H1 (cell line): ENCODE data around the gene ZBTB34. TPM values are rescaled to one million over a fixed set of nuclear protein-coding genes. Genes with fewer than 3 reads are reported as not detected.
A peak's percentile ranks its signal among the peaks of the same experiment; 100 is the strongest.

ENCODE experiments used
- CTCF ChIA-PET: fragments of 300-600 bp; sonication (Branson Sonifier 250); formaldehyde crosslinking; loops from one replicate; lab custom pipeline; 2021; ENCODE audit not compliant: partially characterized antibody; lab: Charles Lee
- POLR2A ChIA-PET: fragments of 300-600 bp; sonication (Branson Sonifier 250); formaldehyde crosslinking; loops from one replicate; lab custom pipeline; 2021; ENCODE audit warnings: inconsistent platforms; ENCODE audit not compliant: partially characterized antibody; lab: Charles Lee
- DNase-seq, 2 experiments: peaks; one replicate each; pipeline versions ENCODE4 v3.0.0 to v3.0.0-alpha.2; 2010 to 2022; ENCODE audit warnings: low spot score in 2 of 2, low read depth in 1 of 2, mixed read lengths in 1 of 2
- FAIRE-seq: peaks from 2 replicates; lab custom pipeline; 2011; peaks lifted over from hg19 to GRCh38; lab: Jason Lieb, UNC
- H2AFZ ChIP-seq: 2 replicates; pipeline ENCODE4 v1.8.1; 2012; ENCODE audit warnings: low read length, inconsistent platforms
- H2AK5ac ChIP-seq: 2 replicates; pipeline ENCODE4 v1.6.1; 2013; ENCODE audit warnings: low read depth, low read length
- H2BK120ac ChIP-seq: replicated peaks from 2 replicates; pipeline ENCODE3; 2013; ENCODE audit warnings: low read depth, low read length, inconsistent platforms
- H2BK12ac ChIP-seq: 2 replicates; pipeline ENCODE4 v1.6.1; 2013; ENCODE audit warnings: low read depth, low read length
- H2BK15ac ChIP-seq: 2 replicates; pipeline ENCODE4 v1.6.1; 2013; ENCODE audit warnings: low read length
- H2BK20ac ChIP-seq: 2 replicates; pipeline ENCODE4 v1.6.1; 2013; ENCODE audit warnings: low read length
- H2BK5ac ChIP-seq: 2 replicates; pipeline ENCODE4 v1.6.1; 2013; ENCODE audit warnings: low read depth, low read length
- H3K14ac ChIP-seq: 2 replicates; pipeline ENCODE4 v1.6.1; 2013; ENCODE audit warnings: inconsistent platforms; ENCODE audit not compliant: insufficient read length
- H3K18ac ChIP-seq: 2 replicates; pipeline ENCODE4 v1.6.1; 2013; ENCODE audit warnings: low read length; ENCODE audit errors: extremely low read depth
- H3K23ac ChIP-seq: 2 replicates; pipeline ENCODE4 v1.6.1; 2013; ENCODE audit warnings: inconsistent platforms; ENCODE audit not compliant: insufficient read length
- H3K23me2 ChIP-seq: 2 replicates; pipeline ENCODE4 v1.6.1; 2013; ENCODE audit warnings: low read depth, low read length
- H3K27ac ChIP-seq: 2 replicates; pipeline ENCODE4 v1.6.1; 2011; ENCODE audit warnings: low read depth, low read length, inconsistent platforms
- H3K27me3 ChIP-seq, 4 experiments: replicated peaks in 1 of 4; 1 replicate in 1 of 4; 2 replicates in 3 of 4; pipeline versions ENCODE4 v1.6.1 to v1.8.1; 2011 to 2013; ENCODE audit warnings: low read length in 3 of 4, mild to moderate bottlenecking in 3 of 4, inconsistent platforms in 2 of 4, mixed read lengths in 2 of 4, moderate library complexity in 1 of 4; ENCODE audit not compliant: control insufficient read depth in 3 of 4, insufficient read depth in 3 of 4; ENCODE audit errors: extremely low read depth in 1 of 4
- H3K36me3 ChIP-seq, 4 experiments: 2 replicates each; pipeline versions ENCODE4 v1.6.1 to v1.8.1; 2011 to 2013; ENCODE audit warnings: mild to moderate bottlenecking in 4 of 4, low read length in 3 of 4, moderate library complexity in 2 of 4, control low read depth in 1 of 4, inconsistent platforms in 1 of 4; ENCODE audit not compliant: insufficient read depth in 4 of 4, control insufficient read depth in 2 of 4
- H3K4ac ChIP-seq: replicated peaks from 2 replicates; pipeline ENCODE3; 2013; ENCODE audit warnings: low read length, low read depth, mixed read lengths, inconsistent platforms; ENCODE audit not compliant: insufficient read length
- H3K4me1 ChIP-seq, 4 experiments: replicated peaks in 1 of 4; 1 replicate in 1 of 4; 2 replicates in 3 of 4; pipeline versions ENCODE4 v1.6.1 to v1.8.1; 2011 to 2013; ENCODE audit warnings: low read length in 3 of 4, inconsistent platforms in 2 of 4, mixed read lengths in 1 of 4; ENCODE audit not compliant: insufficient read depth in 4 of 4, control insufficient read depth in 3 of 4
- H3K4me2 ChIP-seq, 2 experiments: 2 replicates each; pipeline versions ENCODE4 v1.6.1 to v1.8.1; 2011 to 2013; ENCODE audit warnings: low read depth in 2 of 2, low read length in 2 of 2, control low read depth in 1 of 2, inconsistent platforms in 1 of 2, mild to moderate bottlenecking in 1 of 2; ENCODE audit not compliant: insufficient read depth in 1 of 2
- H3K4me3 ChIP-seq, 4 experiments: fragments of 200-600, 300-600 bp in 1 of 4; sonication (generic), shearing (Covaris generic), sonication (Bioruptor Twin) in 1 of 4; 2 replicates each; pipeline versions ENCODE4 v1.5.1 to v1.8.1; 2011 to 2016; ENCODE audit warnings: low read length in 4 of 4, low read depth in 3 of 4, control low read depth in 2 of 4, inconsistent platforms in 2 of 4, mild to moderate bottlenecking in 2 of 4, mixed read lengths in 1 of 4, moderate library complexity in 1 of 4; ENCODE audit not compliant: insufficient read depth in 2 of 4; ENCODE audit errors: extremely low read depth in 1 of 4
- H3K56ac ChIP-seq: replicated peaks from 2 replicates; pipeline ENCODE3; 2013; ENCODE audit warnings: low read depth, mild to moderate bottlenecking, mixed read lengths, low read length, inconsistent platforms; ENCODE audit not compliant: insufficient read length
- H3K79me1 ChIP-seq: 2 replicates; pipeline ENCODE4 v1.6.1; 2013; ENCODE audit warnings: low read depth, low read length, control low read depth
- H3K79me2 ChIP-seq, 2 experiments: 2 replicates each; pipeline versions ENCODE4 v1.6.1 to v1.8.1; 2012 to 2013; ENCODE audit warnings: low read length in 2 of 2, mild to moderate bottlenecking in 2 of 2, inconsistent platforms in 1 of 2; ENCODE audit not compliant: insufficient read depth in 2 of 2, control insufficient read depth in 1 of 2
- H3K9ac ChIP-seq, 4 experiments: replicated peaks in 1 of 4; 1 replicate in 1 of 4; 2 replicates in 3 of 4; pipeline versions ENCODE4 v1.6.1 to v1.8.1; 2011 to 2013; ENCODE audit warnings: low read depth in 3 of 4, low read length in 3 of 4, control low read depth in 2 of 4, mild to moderate bottlenecking in 2 of 4, moderate library complexity in 2 of 4, inconsistent platforms in 1 of 4; ENCODE audit errors: extremely low read depth in 1 of 4
- H3K9me3 ChIP-seq, 2 experiments: 2 replicates each; pipeline versions ENCODE4 v1.6.1 to v1.8.1; 2012 to 2013; ENCODE audit warnings: mild to moderate bottlenecking in 2 of 2, moderate library complexity in 2 of 2, control low read depth in 1 of 2, inconsistent platforms in 1 of 2, low read depth in 1 of 2, low read length in 1 of 2, mixed read lengths in 1 of 2; ENCODE audit not compliant: insufficient read depth in 2 of 2
- H4K20me1 ChIP-seq, 2 experiments: replicated peaks in 1 of 2; 2 replicates each; pipeline versions ENCODE3 to v1.8.1; 2011 to 2013; ENCODE audit warnings: inconsistent platforms in 2 of 2, low read length in 2 of 2, mild to moderate bottlenecking in 1 of 2; ENCODE audit not compliant: insufficient read depth in 2 of 2, control insufficient read depth in 1 of 2
- H4K5ac ChIP-seq: 2 replicates; pipeline ENCODE4 v1.6.1; 2013; ENCODE audit warnings: low read length, low read depth, mixed read lengths, inconsistent platforms; ENCODE audit not compliant: insufficient read length
- H4K8ac ChIP-seq: 2 replicates; pipeline ENCODE4 v1.8.0; 2013; ENCODE audit warnings: mild to moderate bottlenecking, moderate library complexity, low read length, inconsistent platforms; ENCODE audit not compliant: insufficient read depth; ENCODE audit errors: extremely low read depth
- H4K91ac ChIP-seq: replicated peaks from 2 replicates; pipeline ENCODE3; 2013; ENCODE audit warnings: low read length, mixed read lengths, inconsistent platforms; ENCODE audit not compliant: insufficient read length
- BRCA1 ChIP-seq: IDR thresholded peaks from 2 replicates; pipeline ENCODE4 v1.6.1; 2012; ENCODE audit warnings: low read depth, low read length, improper control_type of control experiment
- GTF2F1 ChIP-seq: IDR thresholded peaks from 2 replicates; pipeline ENCODE4 v1.6.1; 2012; ENCODE audit warnings: low read depth, low read length, improper control_type of control experiment, borderline replicate concordance
- SP4 ChIP-seq: IDR thresholded peaks from 2 replicates; pipeline ENCODE4 v1.6.1; 2012; ENCODE audit warnings: low read length, inconsistent platforms
- WGBS, 2 experiments: shearing (Covaris generic) in 1 of 2; methylation state at CpG; one replicate each; pipeline versions ENCODE4 v1.1.6 to v1.1.7; 2013 to 2015; ENCODE audit warnings: low lambda C conversion rate in 2 of 2, mixed read lengths in 2 of 2, inconsistent platforms in 1 of 2, low coverage in 1 of 2, missing lambda C conversion rate in 1 of 2; ENCODE audit not compliant: insufficient replicate concordance in 2 of 2, insufficient coverage in 1 of 2, insufficient read length in 1 of 2; ENCODE audit errors: extremely low coverage in 1 of 2, missing lambda C conversion rate in 1 of 2; 5-methylcytosine and 5-hydroxymethylcytosine counted together
- polyA plus RNA-seq, 7 experiments: library from polyadenylated mRNA; depleted of rRNA in 3 of 7; stranded (reverse) in 5 of 7; unstranded in 2 of 7; fragments of >200 nt in 5 of 7; fragments of 200-250 nt in 2 of 7; gene quantifications; 1 replicate in 5 of 7; 2 replicates in 1 of 7; 4 replicates in 1 of 7; pipeline versions ENCODE4 v1.2.1 to v1.2.3, GENCODE V29; 2011 to 2013; ENCODE audit warnings: missing spikeins in 2 of 7, mixed read lengths in 2 of 7
- total RNA-seq: library from RNA; stranded (reverse); fragmentation: NEBNext Ultra II Directional; extraction: Animal tissue kit (Norgen Biotek cat#: 25700); gene quantifications from 2 replicates; pipeline ENCODE4 v1.2.1, GENCODE V29; 2021
- TF ChIP-seq, protein P1 (sequence below): IDR thresholded peaks from 2 replicates; pipeline ENCODE4 v1.6.1; 2012; ENCODE audit warnings: inconsistent platforms

Gene ZBTB34
- total and polyA plus RNA-seq, 2 of the 8 experiments (the other 6 are each of a cell fraction or from before 2014, with no cell fraction given): 8.2 to 15.9 TPM

DNA sequence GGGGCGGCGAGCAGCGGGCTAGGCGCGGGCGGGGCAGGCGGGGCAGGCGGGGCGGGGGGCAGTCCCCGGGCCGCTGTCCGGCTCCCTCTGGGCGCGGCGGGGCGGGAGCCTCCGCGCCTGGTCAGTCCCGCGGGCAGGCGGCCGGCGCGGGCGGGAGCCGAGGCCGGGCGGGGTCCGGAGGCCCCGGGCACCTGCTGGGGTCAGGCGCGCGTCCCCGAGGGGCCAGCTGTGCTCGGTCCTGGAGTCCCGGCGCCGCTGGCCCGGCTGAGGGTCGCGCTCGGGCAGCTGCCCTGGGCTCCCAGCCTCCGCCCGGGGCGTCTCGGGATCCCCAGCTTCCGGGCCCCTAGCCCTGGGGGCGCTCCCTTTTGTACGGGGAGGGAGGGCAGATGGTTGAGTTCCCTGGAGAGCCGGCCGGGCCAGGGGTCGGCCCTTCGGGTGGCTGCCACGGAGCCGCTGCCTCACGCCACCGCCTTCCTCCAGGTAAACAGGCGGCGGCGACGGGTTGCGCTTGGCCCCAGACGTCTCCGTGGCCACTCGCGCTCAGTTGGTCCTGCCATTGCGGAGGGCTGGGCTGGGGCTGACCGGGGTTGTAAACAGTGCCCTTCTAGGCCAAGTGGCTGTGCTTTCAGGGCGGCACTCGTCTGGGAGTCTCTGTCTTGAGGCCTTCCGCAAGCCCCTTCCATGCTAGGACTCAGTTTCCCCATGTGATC lies 473 bp downstream of the ZBTB34 start:
- Histone ChIP-seq H2BK5ac (no peak overlapping the region), H2BK15ac (0 out of 2 replicates have a peak overlapping the region, but pooled peaks have one; percentile 13), H2BK20ac (no peak overlapping the region), H3K4ac (no peak overlapping the region), H4K91ac (no peak overlapping the region), H3K79me2 (peaks cover 6 to 39% of the 10 kb centered on the region in 2 experiments), H3K23me2 (peaks cover 4% of the 10 kb centered on the region; the same call in 1 of the 2 replicates), H2BK12ac (no peak overlapping the region), H4K20me1 (peaks cover 0 to 7% of the 10 kb centered on the region in 2 experiments), H3K18ac (peak overlapping the region; percentile 21; the same call in 1 of the 2 replicates), H3K9me3 (no peaks in the 10 kb centered on the region), H3K4me2 (peak overlapping the region; percentile 85 to 92), H3K4me3 (peak overlapping the region; percentile 48 to 85 (median 74)), H3K27me3 (no peaks in the 10 kb centered on the region; a peak in 2 of 7 replicates), H2BK120ac (no peak overlapping the region), H3K36me3 (peaks cover 0 to 16% (median 1%) of the 10 kb centered on the region in 4 experiments; a peak in 1 of 8 replicates), H3K23ac (no peak overlapping the region), H3K9ac (peak overlapping the region in 2 of 4 experiments; percentile 2 to 81; a peak in 5 of 7 replicates), H2AFZ (no peak overlapping the region; the same call in 1 of the 2 replicates), H3K79me1 (peaks cover 12% of the 10 kb centered on the region), H3K14ac (no peak overlapping the region), H3K27ac (no peak overlapping the region), H2AK5ac (no peak overlapping the region), H3K4me1 (peaks cover 5 to 17% (median 8%) of the 10 kb centered on the region in 4 experiments), H4K8ac (no peak overlapping the region; the same call in 1 of the 2 replicates), H3K56ac (no peak overlapping the region), H4K5ac (no peak overlapping the region)
- POLR2A ChIA-PET: no interaction called here
- FAIRE-seq (no peak), DNase-seq (peak in 1 of 2 experiments; percentile 67)
- WGBS, 2 experiments: 1% methylated on average over 33 of the region's 71 CpGs; no CpG with 5 or more reads in 1 of the 2 experiments
- CTCF ChIA-PET: interaction anchor here (1.1 to 2.2 kb wide), 3 partner anchors 11 to 68 kb away, joined by 3 to 12 read pairs (median 4); no protein-coding TSS in a partner anchor
- TF ChIP-seq GTF2F1 (no peak), SP4 (no peak), BRCA1 (no peak)
- TF ChIP-seq, protein P1, sequence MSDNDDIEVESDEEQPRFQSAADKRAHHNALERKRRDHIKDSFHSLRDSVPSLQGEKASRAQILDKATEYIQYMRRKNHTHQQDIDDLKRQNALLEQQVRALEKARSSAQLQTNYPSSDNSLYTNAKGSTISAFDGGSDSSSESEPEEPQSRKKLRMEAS: no peak
